ENCODE results near the gene DMRT3. TPM values are rescaled to one million over a fixed set of nuclear protein-coding genes. Genes with fewer than 3 reads are reported as not detected.

DMRT3 gene
- total RNA-seq, 1 experiment from 2014 or later, result not detected

Other genes starting within 250 kb of the DMRT3 start
- 0.15 TPM in 1 of 2 replicates, not detected in the other for gene DMRT1, start 135.0 kb upstream of the DMRT3 start, total RNA-seq (2014; rRNA removed; shearing (Covaris generic))
- gene DMRT2, start 73.7 kb downstream of the DMRT3 start, total RNA-seq (2014; rRNA removed; shearing (Covaris generic)), result not detected in 2 replicates